NCI-H2107 (cell line): ENCODE measurements around the gene NRP1.
"Not testable (repeated sequence)": the region's sequence is repeated elsewhere in the genome, so short reads cannot be mapped to it uniquely, and the experiment has no call there.

Experiments
- DNase-seq: peaks from one replicate; lab custom pipeline; 2025; lab: John Stamatoyannopoulos, UW

NRP1 gene

GRCh38 chr10:33150146-33150545 lies 184.3 kb downstream of the NRP1 start:
- DNase-seq, result no peak

GRCh38 chr10:33147013-33147310 lies 187.5 kb downstream of the NRP1 start:
- no peak for DNase-seq

- no peak for DNase-seq
These were observed 188.1 kb downstream of the NRP1 start for GRCh38 chr10:33146189-33147012.

GRCh38 chr10:33145451-33146188 lies 188.8 kb downstream of the NRP1 start:
- DNase-seq, result no peak

- DNase-seq, result no peak
These were observed 191.2 kb downstream of the NRP1 start for GRCh38 chr10:33143160-33143728.

GRCh38 chr10:33142295-33142694 lies 192.2 kb downstream of the NRP1 start:
- DNase-seq, result no peak

- no peak for DNase-seq
These were observed 193.2 kb downstream of the NRP1 start for GRCh38 chr10:33141251-33141650.

GRCh38 chr10:33139181-33139646 lies 195.3 kb downstream of the NRP1 start:
- no peak for DNase-seq

- DNase-seq, result not testable (repeated sequence)
These were observed 195.8 kb downstream of the NRP1 start for GRCh38 chr10:33138686-33139085.

- no peak for DNase-seq
These were observed 197.0 kb downstream of the NRP1 start for GRCh38 chr10:33137356-33138005.

GRCh38 chr10:33136781-33137180 lies 197.7 kb downstream of the NRP1 start:
- no peak for DNase-seq

GRCh38 chr10:33136271-33136670 lies 198.2 kb downstream of the NRP1 start:
- no peak for DNase-seq

- no peak for DNase-seq
These were observed 200.3 kb downstream of the NRP1 start for GRCh38 chr10:33134011-33134751.

- DNase-seq, result no peak
These were observed 200.9 kb downstream of the NRP1 start for GRCh38 chr10:33133557-33133956.

- DNase-seq, result no peak
These were observed 201.8 kb downstream of the NRP1 start for GRCh38 chr10:33132626-33133025.

- no peak for DNase-seq
These were observed 204.5 kb downstream of the NRP1 start for GRCh38 chr10:33129996-33130386.

- no peak for DNase-seq
These were observed 205.1 kb downstream of the NRP1 start for GRCh38 chr10:33129141-33129995.

GRCh38 chr10:33127622-33128021 lies 206.8 kb downstream of the NRP1 start:
- no peak for DNase-seq
